Anterior cingulate cortex (tissue), 58 donors: Measurements from ENCODE around the gene EME2.

ENCODE experiments used
- DNase-seq, 58 donors: peaks; one replicate each; lab custom pipeline; 2025; lab: John Stamatoyannopoulos, UW

EME2 gene

DNA sequence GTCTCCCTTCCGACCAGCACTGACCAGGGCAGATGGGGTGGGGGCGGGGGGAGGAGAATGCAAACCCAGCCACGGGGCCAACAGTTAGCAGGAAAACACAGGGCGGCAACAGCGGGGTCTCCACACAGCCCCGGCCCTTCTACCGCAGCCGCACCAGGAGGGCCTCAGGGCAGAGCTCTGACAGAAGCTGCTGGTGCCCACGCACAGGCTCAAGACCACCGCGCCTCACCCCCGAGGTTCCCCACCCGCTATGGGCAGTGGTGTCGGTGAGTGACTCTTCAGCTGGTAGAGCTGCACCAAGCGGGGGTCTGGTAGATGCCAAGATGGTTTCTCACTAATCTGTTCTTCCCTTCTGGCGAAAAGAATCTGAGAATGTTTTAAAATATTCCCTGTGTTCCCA, 37.9 kb downstream of the EME2 start:
- DNase-seq: no peak

DNA sequence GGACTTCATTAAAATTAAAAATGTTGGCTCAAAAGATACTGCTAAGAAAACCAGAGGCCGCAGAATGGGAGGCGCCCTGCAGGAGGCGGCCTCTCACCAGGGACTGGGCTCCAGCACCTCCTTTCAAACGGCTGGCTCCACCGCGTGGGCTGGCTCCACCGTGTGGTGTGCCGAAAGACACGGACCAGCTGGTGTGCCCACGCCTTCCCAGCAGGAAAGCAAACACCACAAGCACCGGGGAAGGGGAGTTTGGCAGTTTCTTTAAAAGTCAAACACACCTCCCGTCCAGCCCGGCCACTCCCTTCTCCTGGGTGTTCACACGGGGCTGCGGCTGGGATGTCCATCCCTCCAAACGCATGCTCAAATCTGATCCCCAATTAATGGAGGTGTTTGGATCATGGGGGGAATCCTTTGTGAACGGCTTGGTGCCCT, 40.1 kb downstream of the EME2 start:
- DNase-seq: peak in 47 of 58 donors; percentile 4 to 80 (median 39)

GRCh38 chr16:1815461-1815860, 42.9 kb downstream of the EME2 start:
- DNase-seq: no peak

- no peak for DNase-seq
Observed at GRCh38 chr16:1816396-1817275, 44.0 kb downstream of the EME2 start.

GRCh38 chr16:1817276-1817589, 44.6 kb downstream of the EME2 start:
- DNase-seq: no peak

DNA sequence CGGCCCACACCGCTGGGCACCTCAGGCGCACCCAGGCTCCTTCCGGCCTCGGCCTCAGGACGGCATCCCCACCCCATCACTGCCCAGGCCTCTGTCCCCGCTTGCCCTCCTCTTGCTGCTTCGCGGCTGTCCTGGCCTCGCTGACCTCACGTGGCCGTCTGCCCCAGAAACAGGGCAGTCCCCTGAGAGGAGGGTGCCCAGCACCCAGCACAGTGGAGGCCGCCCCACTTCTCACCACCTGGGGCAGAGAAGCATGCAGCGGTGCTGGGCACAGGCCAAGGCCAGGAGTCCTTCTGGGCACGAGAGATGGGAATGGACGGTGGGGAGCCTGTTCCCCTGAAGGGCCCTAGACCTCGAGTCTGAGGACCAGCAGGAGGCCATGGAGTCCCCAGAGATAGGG, 45.1 kb downstream of the EME2 start:
- DNase-seq: no peak

DNA sequence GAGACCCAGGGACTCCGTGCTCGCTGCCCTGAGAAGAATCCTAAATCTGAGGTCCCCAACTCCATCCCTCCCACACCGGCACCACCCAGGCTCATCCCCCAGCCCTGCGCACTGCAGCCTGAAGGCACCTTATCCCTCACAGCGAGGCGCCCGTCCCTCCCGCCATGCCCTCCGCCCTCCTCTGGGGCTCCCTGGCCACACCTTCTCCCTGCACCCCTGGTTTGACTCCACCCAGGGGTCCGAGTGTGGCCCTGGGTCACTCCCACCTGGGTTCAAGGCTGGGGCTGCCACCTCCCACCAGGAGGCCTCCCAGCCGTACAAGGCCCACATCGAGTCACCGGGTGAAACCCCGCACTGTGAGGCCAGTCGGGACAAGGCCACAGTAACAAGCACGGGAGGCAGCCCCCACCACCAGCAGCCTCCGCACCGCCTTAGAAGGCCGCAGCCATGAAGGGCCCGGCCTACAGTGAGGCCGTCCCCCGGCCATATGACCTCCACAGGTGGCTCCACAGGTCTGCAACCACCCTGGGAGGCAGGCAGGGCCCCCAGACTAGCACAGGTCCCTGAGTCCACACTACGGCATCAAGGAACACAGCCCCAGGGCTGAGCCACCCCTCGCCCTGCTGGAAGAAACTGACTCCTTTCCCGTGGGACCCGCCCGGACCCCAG, 45.7 kb downstream of the EME2 start:
- no peak for DNase-seq

- DNase-seq: no peak
Observed at GRCh38 chr16:1818873-1819525, 46.4 kb downstream of the EME2 start.

- DNase-seq: no peak
Observed at GRCh38 chr16:1819611-1820010, 47.0 kb downstream of the EME2 start.

DNA sequence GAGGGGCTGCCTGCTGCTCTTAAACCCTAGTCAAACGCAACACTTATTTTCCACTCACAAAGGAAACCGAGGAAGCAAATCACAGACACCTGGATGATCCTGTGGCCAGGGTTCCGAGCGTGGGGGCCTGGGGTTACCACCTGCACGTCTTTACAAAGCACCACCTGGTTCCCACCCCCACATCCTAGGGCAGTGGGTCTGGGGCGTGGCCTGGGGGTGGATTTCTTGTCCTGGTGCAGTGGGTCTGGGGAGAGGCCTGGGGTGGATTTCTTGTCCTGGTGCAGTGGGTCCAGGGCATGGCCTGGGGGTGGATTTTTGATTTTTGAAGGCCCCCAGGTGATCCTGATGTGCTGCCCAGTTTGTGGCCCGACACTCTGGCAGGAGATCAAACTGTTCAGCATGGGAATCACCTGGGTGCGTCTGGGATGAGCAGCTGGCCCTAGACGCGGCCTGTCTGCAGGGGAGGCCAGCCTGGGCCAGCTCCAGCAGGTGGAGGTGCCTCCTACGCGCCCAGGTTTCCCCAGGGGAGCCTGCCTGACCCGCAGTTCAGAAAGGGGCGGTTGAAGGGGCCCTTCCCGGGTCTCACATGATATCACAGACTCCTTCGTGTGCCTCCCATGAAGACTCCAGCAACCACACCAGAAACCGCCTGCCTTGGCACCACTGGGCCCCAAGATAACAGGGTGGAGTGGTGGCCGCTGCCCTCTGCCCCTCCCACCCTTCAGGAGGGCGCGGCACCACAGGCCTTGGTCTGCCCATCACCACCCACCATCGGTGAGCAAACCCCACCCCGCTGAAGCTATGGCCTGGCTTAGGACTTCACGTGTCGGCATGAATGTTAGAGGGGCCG, 47.7 kb downstream of the EME2 start:
- no peak for DNase-seq

DNA sequence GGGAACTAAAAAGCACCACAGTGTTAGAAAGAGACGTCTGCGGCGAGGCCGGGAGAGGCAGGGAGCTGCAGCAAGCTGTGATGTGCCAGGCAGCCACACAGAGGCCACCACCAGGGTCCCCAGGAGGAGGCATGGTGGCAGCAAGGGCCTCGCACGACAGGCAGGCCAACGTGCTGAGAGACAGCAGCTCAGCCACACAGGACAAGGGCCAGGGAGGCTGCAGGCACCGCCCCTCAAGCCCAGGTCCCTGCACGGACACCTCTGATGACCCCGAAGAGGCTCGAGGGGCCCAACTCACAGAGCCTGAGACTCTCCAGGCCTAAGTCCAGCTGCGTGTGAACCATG, 48.3 kb downstream of the EME2 start:
- DNase-seq: no peak

DNA sequence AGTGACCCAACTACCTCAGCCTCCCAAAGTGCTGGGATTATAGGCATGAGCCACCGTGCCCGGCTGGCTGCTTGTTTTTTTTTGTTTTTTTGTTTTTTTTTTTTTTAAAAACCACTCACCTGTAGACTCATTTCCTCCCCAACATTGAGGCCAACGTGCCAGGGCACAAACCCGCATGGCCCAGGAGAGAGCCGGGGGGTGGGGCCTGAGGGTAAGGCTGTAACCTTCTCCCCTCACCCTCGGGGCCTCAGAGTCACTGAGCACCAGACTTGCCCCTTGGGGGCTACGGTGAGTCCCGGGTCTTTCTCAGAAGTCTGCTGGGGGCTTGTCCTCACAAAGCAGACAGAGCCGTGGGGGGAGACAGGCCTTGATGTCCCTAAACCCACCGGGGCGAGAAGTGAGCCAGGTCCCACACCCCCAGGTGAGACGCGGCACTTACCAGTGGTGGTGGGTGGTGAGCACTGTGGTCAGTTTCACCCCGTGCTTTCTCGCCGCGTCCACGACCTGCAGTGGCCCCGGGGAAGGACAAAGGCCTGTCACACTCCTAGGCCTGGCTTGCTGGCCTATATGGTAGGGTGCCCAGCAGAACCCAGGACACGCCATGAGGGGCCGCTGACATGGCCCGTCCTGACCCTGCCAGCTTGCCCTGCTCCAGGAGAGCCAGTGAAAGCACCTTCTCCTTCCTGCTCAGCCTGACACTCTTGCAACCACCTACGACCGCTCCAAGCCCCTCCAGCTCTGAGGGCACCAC, 49.4 kb downstream of the EME2 start:
- no peak for DNase-seq

- no peak for DNase-seq
Observed at GRCh38 chr16:1822801-1823200, 50.2 kb downstream of the EME2 start.

DNA sequence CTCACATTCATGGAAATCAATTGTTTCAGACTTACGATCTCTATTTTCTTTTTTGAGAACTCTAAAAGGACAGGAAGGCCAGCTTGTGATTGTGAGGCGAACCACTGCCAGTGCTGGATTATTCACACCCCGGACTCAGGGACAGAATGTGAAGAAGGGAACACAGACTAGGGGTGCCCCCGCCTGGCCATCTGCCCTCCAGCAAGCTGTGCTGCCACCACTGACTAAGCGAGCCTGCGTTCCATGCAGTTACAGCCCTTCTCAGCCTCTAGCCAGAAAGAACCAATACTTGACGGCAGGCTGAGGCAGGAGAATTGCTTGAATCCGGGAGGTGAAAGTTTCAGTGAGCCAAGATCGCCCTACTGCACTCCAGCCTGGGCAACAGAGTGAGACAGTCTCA, 51.2 kb downstream of the EME2 start:
- DNase-seq: peak in 43 of 58 donors; percentile 7 to 83 (median 34)

DNA sequence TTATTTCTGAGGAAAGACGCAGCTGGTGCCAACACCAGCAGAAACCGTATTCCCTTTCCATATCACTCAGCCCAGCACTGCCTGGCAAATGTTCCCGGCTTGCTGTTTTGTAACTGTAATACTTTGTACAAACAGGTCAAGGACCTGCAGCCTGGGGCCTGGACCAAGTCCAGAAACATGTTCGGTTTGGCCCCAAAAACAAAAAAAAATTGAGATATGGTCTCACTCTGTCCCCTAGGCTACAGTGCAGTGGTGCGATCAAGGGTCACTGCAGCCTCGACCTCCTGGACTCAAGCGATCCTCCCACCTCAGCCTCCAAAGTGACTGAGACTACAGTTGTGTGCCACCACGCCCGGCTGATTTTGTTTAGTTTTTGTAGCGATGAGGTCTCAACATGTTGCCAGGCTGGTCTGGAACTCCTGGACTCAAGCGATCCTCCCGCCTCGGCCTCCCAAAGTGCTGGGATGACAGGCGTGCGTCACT, 52.8 kb downstream of the EME2 start:
- DNase-seq: no peak
